Measurements from ENCODE around the gene LIMK2. TPM values are rescaled to one million over a fixed set of nuclear protein-coding genes. Genes with fewer than 3 reads are reported as not detected.
A peak's percentile ranks its signal among the peaks of the same experiment; 100 is the strongest.
"Not testable (repeated sequence)": the region's sequence is repeated elsewhere in the genome, so short reads cannot be mapped to it uniquely, and the experiment has no call there.

LIMK2 gene
- total and polyA plus RNA-seq, 8 donors = 19.9 to 541 (median 97.2) TPM

DNA sequence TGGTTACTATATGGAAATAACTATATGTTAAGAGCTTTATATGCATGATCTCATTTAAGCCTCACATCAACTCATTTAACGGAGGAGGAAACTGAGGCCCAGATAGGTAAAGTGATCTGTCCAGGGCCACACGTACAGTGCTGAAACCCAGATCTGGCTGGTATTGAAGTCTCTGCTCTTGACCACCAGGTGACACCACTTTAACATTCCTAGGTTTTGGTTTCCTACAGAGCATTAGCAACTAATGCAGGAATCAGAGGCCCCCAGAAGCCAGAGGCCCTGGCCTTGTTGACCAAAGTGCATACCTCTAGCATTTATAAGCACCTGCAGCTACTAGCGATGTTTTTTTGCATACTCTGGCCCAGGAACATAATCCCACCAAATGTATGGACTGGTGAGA, 12.9 kb upstream of the LIMK2 start:
- no peak for DNase-seq
- H3K4me1 ChIP-seq = no peaks in the 10 kb centered on the region
- no peak for TF ChIP-seq POLR2AphosphoS5 (IDR thresholded peaks at IDR 0.05)
- TF ChIP-seq POLR2A (IDR thresholded peaks at IDR 0.05) = no peak
- no peak for TF ChIP-seq EP300 (IDR thresholded peaks at IDR 0.05)
- TF ChIP-seq, protein P1, sequence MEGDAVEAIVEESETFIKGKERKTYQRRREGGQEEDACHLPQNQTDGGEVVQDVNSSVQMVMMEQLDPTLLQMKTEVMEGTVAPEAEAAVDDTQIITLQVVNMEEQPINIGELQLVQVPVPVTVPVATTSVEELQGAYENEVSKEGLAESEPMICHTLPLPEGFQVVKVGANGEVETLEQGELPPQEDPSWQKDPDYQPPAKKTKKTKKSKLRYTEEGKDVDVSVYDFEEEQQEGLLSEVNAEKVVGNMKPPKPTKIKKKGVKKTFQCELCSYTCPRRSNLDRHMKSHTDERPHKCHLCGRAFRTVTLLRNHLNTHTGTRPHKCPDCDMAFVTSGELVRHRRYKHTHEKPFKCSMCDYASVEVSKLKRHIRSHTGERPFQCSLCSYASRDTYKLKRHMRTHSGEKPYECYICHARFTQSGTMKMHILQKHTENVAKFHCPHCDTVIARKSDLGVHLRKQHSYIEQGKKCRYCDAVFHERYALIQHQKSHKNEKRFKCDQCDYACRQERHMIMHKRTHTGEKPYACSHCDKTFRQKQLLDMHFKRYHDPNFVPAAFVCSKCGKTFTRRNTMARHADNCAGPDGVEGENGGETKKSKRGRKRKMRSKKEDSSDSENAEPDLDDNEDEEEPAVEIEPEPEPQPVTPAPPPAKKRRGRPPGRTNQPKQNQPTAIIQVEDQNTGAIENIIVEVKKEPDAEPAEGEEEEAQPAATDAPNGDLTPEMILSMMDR (IDR thresholded peaks at IDR 0.05) = peak in 2 of 7 experiments; percentile 16 to 28
- H3K27me3 ChIP-seq = no peaks in the 10 kb centered on the region
- 62 to 93% (median 85%) methylated on average over 3 of the region's 3 CpGs for WGBS, 5 donors
- H3K4me3 ChIP-seq = no peak overlapping the region
- intact Hi-C loops (cut with DNase I; ENCODE audit: low total_unique reads) = no loop called here
- no peak overlapping the region for H3K27ac ChIP-seq
- H3K9me3 ChIP-seq = no peaks in the 10 kb centered on the region
- H3K36me3 ChIP-seq = peaks cover 36 to 97% (median 93%) of the 10 kb centered on the region in 4 donors

DNA sequence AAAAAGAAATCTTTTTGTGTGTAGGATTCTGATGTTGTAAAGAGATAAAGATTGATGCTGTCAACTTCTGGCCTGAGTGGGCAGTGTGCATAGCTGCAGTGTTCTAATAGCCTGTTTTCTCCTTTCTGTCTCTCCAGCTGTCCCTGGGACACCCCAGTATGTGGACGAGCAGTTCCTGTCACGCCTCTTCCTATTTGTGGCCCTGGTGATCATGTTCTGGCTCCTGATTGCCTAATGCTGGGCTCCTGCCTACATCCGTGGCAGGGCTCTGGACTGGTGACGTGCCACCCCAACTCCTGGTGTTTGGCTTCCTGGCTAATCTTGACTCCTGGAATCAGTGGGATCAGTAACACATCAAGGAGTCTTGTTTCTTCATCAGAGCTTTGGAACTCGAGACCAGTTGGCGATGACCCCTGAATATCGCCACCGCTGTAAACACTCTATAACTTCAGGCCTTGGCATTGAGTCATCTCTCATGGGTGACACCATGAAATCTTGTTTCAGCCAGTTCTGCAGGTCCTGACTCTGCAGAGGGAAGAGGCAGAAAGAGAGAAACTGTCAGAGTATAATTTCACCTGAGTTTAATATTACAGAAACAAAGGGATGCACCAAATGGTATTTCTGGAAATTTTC, 7.6 kb upstream of the LIMK2 start:
- Histone ChIP-seq H3K36me3 (peaks cover 23 to 77% (median 64%) of the 10 kb centered on the region in 4 donors), H3K4me1 (peaks cover 0 to 19% (median 11%) of the 10 kb centered on the region in 4 donors)
- H3K27me3 ChIP-seq; H3K4me3 ChIP-seq; intact Hi-C loops (cut with DNase I; ENCODE audit: low total_unique reads); H3K9me3 ChIP-seq; H3K27ac ChIP-seq; DNase-seq: not testable (repeated sequence)
- WGBS, 5 donors = 88 to 96% (median 90%) methylated on average over 6 to 8 of the region's 8 CpGs

DNA sequence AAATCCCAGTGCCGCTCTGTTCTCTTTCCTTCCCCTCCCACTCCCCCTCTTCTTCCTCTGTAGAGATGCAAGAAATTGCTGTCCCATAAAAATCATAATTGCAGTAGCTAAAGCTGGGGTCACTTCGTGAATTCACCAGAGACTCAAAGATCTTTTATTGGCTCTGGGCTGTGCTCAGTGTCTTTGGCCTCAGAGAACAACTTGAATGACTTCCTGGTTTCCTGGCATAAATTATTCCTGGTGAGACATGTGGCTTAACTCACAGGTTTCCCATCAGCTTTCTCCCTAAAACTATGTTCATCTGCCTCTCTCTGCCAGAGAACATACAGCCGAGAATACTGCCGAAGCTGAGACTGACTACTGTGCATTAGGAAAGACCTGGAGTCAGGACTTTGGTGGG, 7.0 kb upstream of the LIMK2 start:
- DNase-seq; intact Hi-C loops (cut with DNase I; ENCODE audit: low total_unique reads); H3K27ac ChIP-seq; H3K27me3 ChIP-seq; H3K4me3 ChIP-seq; H3K9me3 ChIP-seq: not testable (repeated sequence)
- WGBS, 5 donors = 74 to 82% (median 80%) methylated on average over 4 of the region's 4 CpGs
- peaks cover 18 to 71% (median 58%) of the 10 kb centered on the region in 4 donors for H3K36me3 ChIP-seq
- peaks cover 0 to 20% (median 12%) of the 10 kb centered on the region in 4 donors for H3K4me1 ChIP-seq

DNA sequence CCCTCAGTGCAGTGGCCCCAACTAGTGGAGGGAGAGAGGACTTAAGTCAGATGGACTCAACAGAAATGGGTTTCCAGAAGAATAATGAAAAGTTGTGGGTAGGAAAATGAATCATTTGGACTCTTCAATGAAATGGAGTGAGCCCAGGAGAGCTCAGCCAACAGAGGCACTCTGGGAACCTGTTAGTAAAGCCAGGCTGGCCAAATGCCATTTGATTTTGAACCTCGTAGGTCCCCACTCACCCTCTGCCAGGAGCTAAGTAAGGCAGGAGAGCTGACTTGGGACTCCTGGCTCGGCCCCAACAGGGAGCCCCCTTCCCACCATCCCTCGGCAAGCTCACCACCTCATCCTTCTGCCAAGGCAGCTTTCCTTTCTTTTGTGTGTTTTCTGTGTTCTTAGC, 5.6 kb upstream of the LIMK2 start:
- DNase-seq; H3K4me3 ChIP-seq; H3K9me3 ChIP-seq; H3K27me3 ChIP-seq; intact Hi-C loops (cut with DNase I; ENCODE audit: low total_unique reads): not testable (repeated sequence)
- peak overlapping the region in 4 of 5 donors; percentile 20 to 36 (median 28) for H3K27ac ChIP-seq
- H3K36me3 ChIP-seq = peaks cover 15 to 58% (median 46%) of the 10 kb centered on the region in 4 donors
- WGBS, 5 donors = 35 to 60% (median 46%) methylated on average over 3 of the region's 3 CpGs
- peaks cover 9 to 34% (median 23%) of the 10 kb centered on the region in 4 donors for H3K4me1 ChIP-seq

DNA sequence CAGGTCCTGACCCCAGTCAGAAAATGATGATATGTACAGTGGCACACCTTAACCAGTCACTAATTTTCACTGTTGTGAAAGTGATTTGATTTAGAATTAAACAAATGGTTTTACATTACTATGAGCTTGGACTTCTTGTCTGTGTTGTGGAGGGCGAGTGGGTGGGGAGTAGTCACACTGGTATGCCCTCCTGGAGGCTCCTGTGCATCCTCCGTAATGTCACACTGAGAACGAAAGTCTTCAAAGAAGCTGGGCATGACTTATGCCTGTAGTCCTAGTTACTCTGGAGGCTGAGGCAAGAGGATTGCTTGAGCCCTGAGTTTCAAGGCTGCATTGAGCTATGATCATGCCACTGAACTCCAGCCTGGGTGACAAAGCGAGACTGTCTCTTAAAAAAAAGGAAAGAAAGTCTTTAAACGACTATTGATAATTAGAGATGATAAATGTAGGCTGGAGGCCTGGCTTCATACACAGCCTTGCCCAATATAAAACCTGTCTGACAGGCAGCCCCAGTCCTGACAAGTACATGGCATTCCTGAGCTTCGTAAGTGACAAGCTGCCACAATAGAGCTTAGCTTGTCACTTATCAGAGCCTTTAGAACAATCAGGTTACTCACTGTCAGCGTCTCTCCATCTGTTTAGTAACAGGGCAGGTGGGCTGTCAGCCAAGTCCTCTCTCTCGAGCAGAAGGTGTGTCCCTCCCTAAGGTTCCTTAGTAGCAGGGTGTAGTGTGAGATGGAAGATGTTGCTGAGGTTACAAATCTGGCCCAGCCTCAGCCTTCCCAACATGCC, 5.0 kb upstream of the LIMK2 start:
- Histone ChIP-seq H3K4me1 (peaks cover 12 to 39% (median 28%) of the 10 kb centered on the region in 4 donors), H3K4me3 (no peak overlapping the region), H3K9me3 (no peaks in the 10 kb centered on the region), H3K27me3 (no peaks in the 10 kb centered on the region), H3K27ac (peak overlapping the region; percentile 22 to 62 (median 36)), H3K36me3 (peaks cover 8 to 52% (median 40%) of the 10 kb centered on the region in 4 donors)
- 33 to 59% (median 51%) methylated on average over 8 of the region's 8 CpGs for WGBS, 5 donors
- peak; percentile 71 to 83 for DNase-seq
- TF ChIP-seq POLR2AphosphoS5 (IDR thresholded peaks at IDR 0.05) = peak in 2 of 3 donors; percentile 45 to 53
- no peak for TF ChIP-seq EP300 (IDR thresholded peaks at IDR 0.05)
- intact Hi-C loops (cut with DNase I; ENCODE audit: low total_unique reads) = no loop called here

DNA sequence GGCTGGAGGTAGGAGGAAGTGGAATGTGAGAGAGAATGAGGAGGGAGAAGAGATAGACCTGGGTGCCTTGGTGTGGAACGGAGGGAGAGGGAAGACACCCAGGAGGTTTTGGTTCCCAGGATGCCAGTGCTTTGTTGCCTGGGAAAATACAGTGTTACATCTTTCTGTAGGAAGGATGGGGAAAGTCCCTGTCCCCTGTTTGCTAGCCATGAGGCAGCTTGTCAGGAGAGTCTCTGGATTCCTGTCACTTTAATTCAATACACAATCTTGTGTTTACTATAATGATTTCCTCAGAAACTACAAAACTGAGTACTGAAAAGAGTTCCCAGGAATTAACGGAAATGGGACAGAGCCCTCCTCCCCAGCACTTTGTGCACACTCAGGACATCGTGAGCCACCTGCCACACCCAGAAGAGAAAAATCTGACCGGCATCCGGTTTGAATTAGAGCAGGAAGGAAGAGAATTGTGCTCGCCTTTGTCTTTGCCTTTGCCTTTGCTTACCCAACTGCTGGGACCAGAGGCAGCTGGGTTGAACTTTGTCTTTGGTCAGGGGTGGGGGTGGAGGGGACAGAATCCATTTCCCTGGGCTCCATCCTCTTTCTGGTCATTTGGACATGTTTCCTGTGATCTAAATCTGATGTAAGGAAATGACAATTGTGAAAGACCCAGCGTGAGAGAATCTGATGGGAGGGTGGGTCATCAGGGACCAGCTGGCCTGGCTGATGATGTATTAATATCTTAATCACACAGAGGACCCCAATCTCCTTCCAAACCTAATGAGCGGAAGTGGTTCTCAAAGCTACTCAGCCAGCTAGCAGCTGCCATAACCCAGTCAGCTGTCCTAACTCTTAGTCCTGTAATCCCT, 1.3 kb upstream of the LIMK2 start:
- WGBS, 5 donors = 33 to 52% (median 43%) methylated on average over 8 of the region's 8 CpGs
- Histone ChIP-seq H3K4me1 (peaks cover 32 to 72% (median 58%) of the 10 kb centered on the region in 4 donors), H3K9me3 (no peaks in the 10 kb centered on the region), H3K4me3 (no peak overlapping the region), H3K36me3 (peaks cover 0 to 16% (median 7%) of the 10 kb centered on the region in 4 donors), H3K27ac (peak overlapping the region; percentile 33 to 95 (median 91)), H3K27me3 (no peaks in the 10 kb centered on the region)
- TF ChIP-seq, protein P1 (IDR thresholded peaks at IDR 0.05) = no peak
- TF ChIP-seq POLR2A (IDR thresholded peaks at IDR 0.05) (no peak), POLR2AphosphoS5 (IDR thresholded peaks at IDR 0.05) (no peak), EP300 (IDR thresholded peaks at IDR 0.05) (no peak)
- intact Hi-C loops (cut with DNase I; ENCODE audit: low total_unique reads) = no loop called here
- peak in 1 of 2 donors; percentile 72 for DNase-seq

Data from stomach (tissue), 9 donors.